GM13976 (cell line): ENCODE results near the gene ADRB2.

ENCODE experiments used
- DNase-seq: peaks from one replicate; pipeline ENCODE4 v3.0.0; 2012; ENCODE audit warnings: low spot score
- in situ Hi-C: fragments of 300-500 bp; cut with MboI; formaldehyde crosslinking; loops from one replicate; pipeline ENCODE4 v1.12.0; 2022; ENCODE audit warnings: low sequenced_read_pairs, mixed read lengths, inconsistent platforms; ENCODE audit not compliant: unreplicated experiment
- TF ChIP-seq, protein P1 (sequence below): IDR thresholded peaks from 2 replicates; pipeline ENCODE4 v1.5.1; 2012; ENCODE audit warnings: borderline replicate concordance, mild to moderate bottlenecking; ENCODE audit not compliant: insufficient read depth; ENCODE audit errors: extremely low read depth, missing control alignments, control extremely low read depth

Gene ADRB2

DNA sequence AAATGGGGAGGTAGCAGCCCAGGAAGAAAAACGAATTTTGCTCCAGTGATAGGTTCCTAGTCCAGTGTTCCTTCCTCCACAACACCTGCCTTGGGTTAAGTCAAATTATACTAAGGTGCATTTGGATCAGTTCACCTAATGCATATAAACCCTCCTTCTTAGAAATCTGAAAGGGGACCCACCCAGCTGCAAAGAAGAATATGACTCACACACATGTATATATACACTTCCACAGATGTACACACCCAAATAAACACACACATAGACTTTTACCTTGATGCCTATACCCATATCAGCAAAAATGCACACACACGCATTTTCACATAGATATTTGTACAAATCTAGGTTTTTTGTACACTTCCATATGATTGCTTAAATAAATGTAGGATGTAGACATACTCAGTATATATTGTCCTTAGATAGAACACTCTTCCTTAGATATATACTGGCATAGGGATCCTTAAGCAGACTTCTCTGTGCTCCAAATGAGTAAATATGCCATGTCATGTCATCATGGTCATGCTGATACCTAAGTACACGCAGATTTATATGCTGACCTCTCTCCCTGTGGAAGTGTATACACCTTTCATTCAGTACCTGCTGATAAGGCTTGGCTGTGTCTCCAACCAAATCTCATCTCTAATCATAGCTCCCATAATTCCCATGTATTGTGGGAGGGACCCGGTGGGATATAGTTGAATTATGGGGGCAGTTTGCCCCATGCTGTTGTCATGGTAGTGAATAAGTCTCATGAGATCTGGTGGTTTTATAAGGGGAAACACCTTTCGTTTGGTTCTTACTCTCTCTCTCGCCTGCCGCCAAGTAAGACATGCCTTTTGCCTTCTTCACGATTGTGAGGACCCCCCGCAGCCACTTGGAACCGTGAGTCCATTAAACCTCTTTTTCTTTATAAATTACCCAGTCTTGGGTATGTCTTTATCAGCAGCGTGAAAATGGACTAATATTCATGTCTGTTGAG lies 10.2 kb downstream of the ADRB2 start:
- in situ Hi-C loops: no loop called here
- DNase-seq: no peak
- TF ChIP-seq, protein P1, sequence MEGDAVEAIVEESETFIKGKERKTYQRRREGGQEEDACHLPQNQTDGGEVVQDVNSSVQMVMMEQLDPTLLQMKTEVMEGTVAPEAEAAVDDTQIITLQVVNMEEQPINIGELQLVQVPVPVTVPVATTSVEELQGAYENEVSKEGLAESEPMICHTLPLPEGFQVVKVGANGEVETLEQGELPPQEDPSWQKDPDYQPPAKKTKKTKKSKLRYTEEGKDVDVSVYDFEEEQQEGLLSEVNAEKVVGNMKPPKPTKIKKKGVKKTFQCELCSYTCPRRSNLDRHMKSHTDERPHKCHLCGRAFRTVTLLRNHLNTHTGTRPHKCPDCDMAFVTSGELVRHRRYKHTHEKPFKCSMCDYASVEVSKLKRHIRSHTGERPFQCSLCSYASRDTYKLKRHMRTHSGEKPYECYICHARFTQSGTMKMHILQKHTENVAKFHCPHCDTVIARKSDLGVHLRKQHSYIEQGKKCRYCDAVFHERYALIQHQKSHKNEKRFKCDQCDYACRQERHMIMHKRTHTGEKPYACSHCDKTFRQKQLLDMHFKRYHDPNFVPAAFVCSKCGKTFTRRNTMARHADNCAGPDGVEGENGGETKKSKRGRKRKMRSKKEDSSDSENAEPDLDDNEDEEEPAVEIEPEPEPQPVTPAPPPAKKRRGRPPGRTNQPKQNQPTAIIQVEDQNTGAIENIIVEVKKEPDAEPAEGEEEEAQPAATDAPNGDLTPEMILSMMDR: no peak

DNA sequence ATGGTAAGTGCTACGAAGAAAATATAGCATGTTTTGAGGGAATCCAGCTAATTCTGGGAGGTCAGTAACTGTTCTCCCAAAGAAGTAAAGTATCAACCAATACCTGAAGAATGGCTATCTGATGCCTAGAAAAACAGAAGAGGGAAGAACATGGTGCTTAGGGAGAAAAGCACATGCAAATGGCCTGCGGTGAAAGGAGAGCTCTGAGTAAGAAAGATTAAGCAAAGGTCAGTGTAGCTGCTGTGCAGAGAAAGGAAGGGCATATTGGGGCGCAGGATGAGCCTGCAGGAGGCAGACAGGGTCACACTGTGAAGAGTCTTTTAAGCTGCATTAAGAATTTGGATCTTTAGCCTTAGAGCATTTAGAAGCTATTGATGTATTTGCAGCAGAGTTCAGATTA lies 11.0 kb downstream of the ADRB2 start:
- in situ Hi-C loops: no loop called here
- DNase-seq: no peak
- TF ChIP-seq, protein P1: no peak

DNA sequence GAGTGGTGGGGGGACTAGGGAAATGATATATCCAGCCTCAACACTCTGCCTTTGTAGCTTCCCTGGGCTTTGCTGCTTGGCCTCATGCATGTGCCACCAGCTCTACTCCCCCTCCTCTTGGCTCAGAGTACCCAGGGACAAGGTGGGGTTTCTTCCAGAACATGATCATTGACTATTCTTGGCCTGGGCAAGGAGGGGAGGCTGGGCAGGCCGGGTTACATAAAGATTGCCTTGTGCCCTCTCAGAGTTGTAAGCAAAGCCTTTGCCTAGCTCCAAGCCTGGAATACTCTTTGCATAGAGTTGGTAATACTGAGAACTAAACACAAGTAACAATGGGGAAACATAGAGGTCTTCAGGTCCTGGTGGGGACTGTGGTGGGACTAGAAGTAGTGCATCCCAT lies 11.9 kb downstream of the ADRB2 start:
- in situ Hi-C loops: no loop called here
- DNase-seq: no peak
- TF ChIP-seq, protein P1: no peak

DNA sequence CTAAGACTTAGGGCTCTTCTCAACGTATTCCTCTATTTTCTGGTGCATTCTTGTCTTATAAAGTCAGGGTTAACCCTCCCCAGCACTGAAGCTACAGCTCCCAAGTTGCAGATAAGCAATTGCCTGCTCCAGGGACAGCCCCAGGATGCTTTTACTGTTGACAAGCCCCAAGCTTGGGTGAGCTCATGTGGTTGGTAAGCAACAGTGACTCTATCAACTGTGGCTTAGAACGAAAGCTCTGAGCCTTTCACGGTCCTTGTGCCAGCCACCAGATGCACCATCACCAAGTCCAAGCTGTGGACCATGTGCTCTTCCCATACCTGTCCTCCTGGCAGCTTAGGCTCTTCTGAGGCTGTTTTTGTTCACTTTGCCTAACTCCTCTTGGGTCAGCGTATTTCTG lies 13.5 kb downstream of the ADRB2 start:
- in situ Hi-C loops: no loop called here
- DNase-seq: no peak
- TF ChIP-seq, protein P1: no peak

DNA sequence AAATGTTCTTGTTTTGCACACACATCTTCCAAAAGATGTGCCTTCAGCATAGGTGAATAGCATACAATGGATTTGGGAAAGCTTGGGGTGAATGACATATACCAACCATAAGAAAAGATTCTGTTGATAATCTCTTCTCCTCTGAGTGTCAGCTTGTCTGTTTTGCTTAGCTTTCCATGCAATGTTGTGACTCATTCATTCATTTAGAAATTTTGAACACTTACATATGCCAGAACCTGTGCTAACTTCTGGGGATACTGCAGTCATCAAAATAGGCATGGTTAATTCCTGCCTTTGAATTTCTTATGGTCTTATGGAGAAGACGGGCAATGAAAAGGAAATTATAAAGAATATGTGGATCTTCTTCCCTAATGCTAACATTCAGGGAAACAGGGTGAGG lies 14.1 kb downstream of the ADRB2 start:
- no peak for DNase-seq

DNA sequence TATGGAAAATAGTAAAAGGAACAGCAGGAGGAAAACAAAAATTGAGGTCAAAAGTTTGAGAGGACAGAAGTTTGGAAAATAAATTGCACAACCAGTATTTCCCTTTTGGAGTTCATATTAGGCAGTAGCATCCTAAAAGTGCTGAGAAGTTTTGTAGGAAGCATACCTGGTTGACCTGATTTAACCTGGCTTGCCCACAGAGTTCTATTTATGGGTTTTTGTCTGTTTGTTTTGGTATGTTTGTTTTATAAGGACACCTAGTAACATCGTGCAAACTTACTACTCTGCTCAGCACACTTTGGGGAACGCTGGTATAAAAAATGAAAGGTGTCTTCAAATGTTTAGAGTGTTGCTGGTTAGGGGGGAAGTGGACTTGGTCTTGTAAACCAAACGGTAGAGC lies 15.1 kb downstream of the ADRB2 start:
- in situ Hi-C loops: no loop called here
- DNase-seq: no peak
- TF ChIP-seq, protein P1: no peak

More for the DNA sequence above, 14.1 kb downstream of the ADRB2 start:
- TF ChIP-seq, protein P1: no peak
- in situ Hi-C loops: no loop called here
